ENCODE data around the gene LAPTM4A.
A peak's percentile ranks its signal among the peaks of the same experiment; 100 is the strongest.
"Not testable (repeated sequence)": the region's sequence is repeated elsewhere in the genome, so short reads cannot be mapped to it uniquely, and the experiment has no call there.

LAPTM4A gene

GRCh38 chr2:20051532-20052228 is at the start of gene LAPTM4A:
TSS of gene LAPTM4A (minus strand) at chr2:20051628. CDS start at chr2:20051520, 108 bp downstream.
- DNase-seq (ENCODE audit: low read depth in 3 of 3) = peak; percentile 90 to 97 (median 95)

- DNase-seq (ENCODE audit: low read depth in 3 of 3) = no peak
Observed at GRCh38 chr2:20100711-20101110, 49.3 kb upstream of the LAPTM4A start.

- no peak for DNase-seq (ENCODE audit: low read depth in 3 of 3)
Observed at GRCh38 chr2:20099780-20100179, 48.4 kb upstream of the LAPTM4A start.

GRCh38 chr2:20097889-20098714 is 46.7 kb upstream of the LAPTM4A start:
- peak; percentile 46 to 61 (median 58) for DNase-seq (ENCODE audit: low read depth in 3 of 3)

GRCh38 chr2:20095469-20095868 is 44.0 kb upstream of the LAPTM4A start:
- no peak for DNase-seq (ENCODE audit: low read depth in 3 of 3)

GRCh38 chr2:20094955-20095354 is 43.5 kb upstream of the LAPTM4A start:
- no peak for DNase-seq (ENCODE audit: low read depth in 3 of 3)

- DNase-seq (ENCODE audit: low read depth in 3 of 3) = no peak
Observed at GRCh38 chr2:20094142-20094755, 42.8 kb upstream of the LAPTM4A start.

GRCh38 chr2:20093263-20094141 is 42.1 kb upstream of the LAPTM4A start:
- no peak for DNase-seq (ENCODE audit: low read depth in 3 of 3)

GRCh38 chr2:20092901-20093235 is 41.4 kb upstream of the LAPTM4A start:
- DNase-seq (ENCODE audit: low read depth in 3 of 3) = no peak

- DNase-seq (ENCODE audit: low read depth in 3 of 3) = no peak
Observed at GRCh38 chr2:20092226-20092900, 40.9 kb upstream of the LAPTM4A start.

- no peak for DNase-seq (ENCODE audit: low read depth in 3 of 3)
Observed at GRCh38 chr2:20091305-20091991, 40.0 kb upstream of the LAPTM4A start.

GRCh38 chr2:20089715-20090464 is 38.5 kb upstream of the LAPTM4A start:
- DNase-seq (ENCODE audit: low read depth in 3 of 3) = no peak

GRCh38 chr2:20085909-20086308 is 34.5 kb upstream of the LAPTM4A start:
- DNase-seq (ENCODE audit: low read depth in 3 of 3) = not testable (repeated sequence)

- not testable (repeated sequence) for DNase-seq (ENCODE audit: low read depth in 3 of 3)
Observed at GRCh38 chr2:20082812-20083211, 31.4 kb upstream of the LAPTM4A start.

GRCh38 chr2:20081841-20082240 is 30.4 kb upstream of the LAPTM4A start:
- DNase-seq (ENCODE audit: low read depth in 3 of 3) = no peak

GRCh38 chr2:20080839-20081415 is 29.5 kb upstream of the LAPTM4A start:
- DNase-seq (ENCODE audit: low read depth in 3 of 3) = no peak

- DNase-seq (ENCODE audit: low read depth in 3 of 3) = no peak
Observed at GRCh38 chr2:20080428-20080827, 29.0 kb upstream of the LAPTM4A start.

- no peak for DNase-seq (ENCODE audit: low read depth in 3 of 3)
Observed at GRCh38 chr2:20079546-20080115, 28.2 kb upstream of the LAPTM4A start.

GRCh38 chr2:20077411-20077940 is 26.0 kb upstream of the LAPTM4A start:
- DNase-seq (ENCODE audit: low read depth in 3 of 3) = no peak

Measured in stimulated activated CD4-positive, alpha-beta T cell treated with anti-CD3 and anti-CD28 coated beads, TNF-alpha, amount 100 ng/mL, for 4 hours (primary cell).